Natural killer cell (primary cell): Measurements from ENCODE around the gene TMEM89. TPM values are rescaled to one million over a fixed set of nuclear protein-coding genes. Genes with fewer than 3 reads are reported as not detected.
A peak's percentile ranks its signal among the peaks of the same experiment; 100 is the strongest.

Experiments
- ATAC-seq, 3 donors: fragments of 150-1000 bp in 2 of 3; fragments of 200-7000 bp in 1 of 3; cut with Tn5 transposase; 1 replicate in 1 of 3; 2 replicates in 2 of 3; pipeline ENCODE4 v1.10.0; 2021; ENCODE audit warnings: mild to moderate bottlenecking in 2 of 3, moderate library complexity in 2 of 3
- DNase-seq, 2 donors: peaks; one replicate each; pipeline versions ENCODE4 v3.0.0 to v3.0.0-alpha.2; 2013 to 2021; ENCODE audit warnings: mixed read lengths in 1 of 2
- H3K27ac ChIP-seq: one replicate; pipeline ENCODE4 v1.5.1; 2013; ENCODE audit warnings: mild to moderate bottlenecking, low read length
- H3K27me3 ChIP-seq: one replicate; pipeline ENCODE4 v1.6.1; 2013; ENCODE audit warnings: low read length; ENCODE audit not compliant: control insufficient read depth, insufficient read depth
- H3K36me3 ChIP-seq: one replicate; pipeline ENCODE4 v1.6.1; 2013; ENCODE audit warnings: low read length; ENCODE audit not compliant: control insufficient read depth, insufficient read depth
- H3K4me1 ChIP-seq: one replicate; pipeline ENCODE4 v1.6.1; 2013; ENCODE audit warnings: low read length; ENCODE audit not compliant: control insufficient read depth, insufficient read depth
- H3K4me3 ChIP-seq: one replicate; pipeline ENCODE4 v1.5.1; 2013; ENCODE audit warnings: low read length
- H3K9me3 ChIP-seq: one replicate; pipeline ENCODE4 v1.6.1; 2013; ENCODE audit warnings: low read length; ENCODE audit not compliant: control insufficient read depth, insufficient read depth
- H3K27ac Mint-ChIP-seq, 2 donors: one replicate each; pipeline ENCODE4 v1.8.0; 2022; ENCODE audit warnings: mild to moderate bottlenecking in 2 of 2, mixed read lengths in 2 of 2, moderate library complexity in 1 of 2
- H3K27me3 Mint-ChIP-seq, 2 donors: one replicate each; pipeline ENCODE4 v1.8.0; 2022; ENCODE audit warnings: low read depth in 2 of 2, mixed read lengths in 2 of 2
- H3K36me3 Mint-ChIP-seq: one replicate; pipeline ENCODE4 v1.8.0; 2022; ENCODE audit warnings: mixed read lengths
- H3K4me1 Mint-ChIP-seq, 2 donors: one replicate each; pipeline ENCODE4 v1.8.0; 2022; ENCODE audit warnings: mixed read lengths in 2 of 2
- H3K4me3 Mint-ChIP-seq: one replicate; pipeline ENCODE4 v1.8.0; 2022; ENCODE audit warnings: mild to moderate bottlenecking, moderate library complexity, mixed read lengths
- H3K9me3 Mint-ChIP-seq, 2 donors: one replicate each; pipeline ENCODE4 v1.8.0; 2022; ENCODE audit warnings: mixed read lengths in 2 of 2
- WGBS: methylation state at CpG from one replicate; pipeline ENCODE4 v1.1.7; 2013; ENCODE audit warnings: missing lambda C conversion rate; ENCODE audit not compliant: insufficient coverage; 5-methylcytosine and 5-hydroxymethylcytosine counted together
- intact Hi-C: fragments of 100-400 bp; cut with micrococcal nuclease; formaldehyde crosslinking; loops from one replicate; pipeline ENCODE4 v1.14.2; 2022
- total RNA-seq, 4 donors: library from RNA; stranded (reverse); fragments of 120-200 nt in 1 of 4; gene quantifications; one replicate each; pipeline versions ENCODE4 v1.2.3 to v1.2.4, GENCODE V29; 2013 to 2022
- TF ChIP-seq, protein P1 (sequence below): fragments of 200-600 bp; IDR thresholded peaks from one replicate; pipeline ENCODE4 v1.8.0; 2022; ENCODE audit warnings: antibody characterized with exemption

Gene TMEM89
- total RNA-seq, 3 donors from 2014 or later (not counting 1 experiment from before 2014, with no cell fraction given) = not detected

DNA sequence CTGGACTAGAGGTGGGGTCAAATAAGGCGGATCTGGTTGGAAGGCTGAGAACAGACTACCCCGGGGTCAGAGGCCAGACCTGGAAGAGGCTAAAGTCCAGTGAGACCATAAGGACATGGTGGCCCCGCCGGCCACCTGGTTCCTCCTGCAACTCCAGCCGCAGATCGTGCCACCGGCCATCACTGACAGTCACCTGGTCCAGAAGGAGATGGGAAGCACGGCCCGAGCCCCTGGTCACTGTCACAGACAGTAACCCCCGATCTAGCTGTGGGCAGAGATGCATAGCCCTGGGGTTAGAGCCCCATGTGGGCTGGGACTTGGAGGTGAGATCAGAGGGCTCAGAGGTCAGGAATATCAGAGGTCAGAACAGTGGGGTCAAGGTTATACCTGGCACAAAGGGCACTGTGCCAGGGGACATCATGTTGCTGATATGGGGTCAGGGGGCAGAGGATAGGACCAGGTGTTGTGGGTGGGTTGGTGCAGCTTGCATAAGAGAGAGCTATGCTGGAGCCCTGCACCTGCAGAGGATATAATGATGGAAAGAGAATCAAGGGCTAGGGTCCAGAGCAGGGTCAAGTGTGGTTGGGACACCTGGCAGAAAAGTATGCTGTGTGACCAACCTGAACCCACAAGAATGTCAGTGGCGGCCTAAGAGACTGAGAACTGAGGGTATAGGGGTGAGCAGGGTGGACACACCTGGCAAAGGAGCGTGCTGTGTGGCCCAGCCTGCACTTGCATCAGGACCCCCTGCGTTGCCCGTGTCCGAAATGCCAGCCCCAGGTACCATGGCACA lies 31.6 kb upstream of the TMEM89 start:
- no peak overlapping the region for H3K4me3 ChIP-seq
- no peak overlapping the region for H3K27ac ChIP-seq
- H3K9me3 ChIP-seq = no peaks in the 10 kb centered on the region
- no peaks in the 10 kb centered on the region for H3K36me3 ChIP-seq
- peaks cover 5 to 8% of the 10 kb centered on the region in 2 donors for H3K4me1 Mint-ChIP-seq
- no peak overlapping the region for H3K4me3 Mint-ChIP-seq
- intact Hi-C loops = no loop called here
- TF ChIP-seq, protein P1, sequence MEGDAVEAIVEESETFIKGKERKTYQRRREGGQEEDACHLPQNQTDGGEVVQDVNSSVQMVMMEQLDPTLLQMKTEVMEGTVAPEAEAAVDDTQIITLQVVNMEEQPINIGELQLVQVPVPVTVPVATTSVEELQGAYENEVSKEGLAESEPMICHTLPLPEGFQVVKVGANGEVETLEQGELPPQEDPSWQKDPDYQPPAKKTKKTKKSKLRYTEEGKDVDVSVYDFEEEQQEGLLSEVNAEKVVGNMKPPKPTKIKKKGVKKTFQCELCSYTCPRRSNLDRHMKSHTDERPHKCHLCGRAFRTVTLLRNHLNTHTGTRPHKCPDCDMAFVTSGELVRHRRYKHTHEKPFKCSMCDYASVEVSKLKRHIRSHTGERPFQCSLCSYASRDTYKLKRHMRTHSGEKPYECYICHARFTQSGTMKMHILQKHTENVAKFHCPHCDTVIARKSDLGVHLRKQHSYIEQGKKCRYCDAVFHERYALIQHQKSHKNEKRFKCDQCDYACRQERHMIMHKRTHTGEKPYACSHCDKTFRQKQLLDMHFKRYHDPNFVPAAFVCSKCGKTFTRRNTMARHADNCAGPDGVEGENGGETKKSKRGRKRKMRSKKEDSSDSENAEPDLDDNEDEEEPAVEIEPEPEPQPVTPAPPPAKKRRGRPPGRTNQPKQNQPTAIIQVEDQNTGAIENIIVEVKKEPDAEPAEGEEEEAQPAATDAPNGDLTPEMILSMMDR = no peak
- WGBS = 92% methylated on average over 15 of the region's 15 CpGs
- H3K4me1 ChIP-seq = peaks cover 21% of the 10 kb centered on the region
- ATAC-seq (no peak), DNase-seq (no peak)
- H3K36me3 Mint-ChIP-seq = no peaks in the 10 kb centered on the region
- H3K27ac Mint-ChIP-seq = peak overlapping the region in 1 of 2 donors; percentile 50
- H3K9me3 Mint-ChIP-seq = no peaks in the 10 kb centered on the region
- H3K27me3 ChIP-seq = no peaks in the 10 kb centered on the region
- H3K27me3 Mint-ChIP-seq = peaks cover 0 to 4% of the 10 kb centered on the region in 2 donors

DNA sequence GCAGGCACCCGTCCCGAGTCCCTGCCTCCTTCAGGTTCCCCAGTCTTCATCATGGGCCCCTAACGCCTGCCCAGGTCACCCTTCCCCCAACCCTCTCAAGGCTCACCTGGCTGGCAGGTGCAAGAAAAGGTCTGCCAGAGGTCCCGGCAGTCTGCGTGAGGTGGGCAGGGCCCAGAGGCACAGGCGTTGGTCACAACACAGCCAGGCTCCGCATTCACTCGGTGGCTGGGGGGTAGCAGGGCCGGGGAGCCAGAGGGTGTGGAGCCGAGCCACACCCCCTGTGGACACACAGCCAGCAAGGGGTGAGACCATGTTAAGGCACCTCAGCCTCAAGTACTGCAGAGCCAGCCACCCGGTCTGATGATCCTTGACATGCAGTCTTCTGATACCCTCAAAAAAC lies 30.2 kb upstream of the TMEM89 start:
- no peak overlapping the region for H3K4me3 Mint-ChIP-seq
- no peaks in the 10 kb centered on the region for H3K9me3 Mint-ChIP-seq
- peaks cover 3 to 4% of the 10 kb centered on the region in 2 donors for H3K4me1 Mint-ChIP-seq
- 94% methylated on average over 11 of the region's 11 CpGs for WGBS
- H3K27ac ChIP-seq = no peak overlapping the region
- H3K36me3 Mint-ChIP-seq = no peaks in the 10 kb centered on the region
- DNase-seq (no peak), ATAC-seq (no peak)
- H3K4me3 ChIP-seq = no peak overlapping the region
- H3K27ac Mint-ChIP-seq = no peak overlapping the region
- no peaks in the 10 kb centered on the region for H3K9me3 ChIP-seq
- no peaks in the 10 kb centered on the region for H3K27me3 ChIP-seq
- peaks cover 0 to 4% of the 10 kb centered on the region in 2 donors for H3K27me3 Mint-ChIP-seq
- peaks cover 15% of the 10 kb centered on the region for H3K4me1 ChIP-seq
- H3K36me3 ChIP-seq = no peaks in the 10 kb centered on the region
- TF ChIP-seq, protein P1 = no peak
- intact Hi-C loops = no loop called here

DNA sequence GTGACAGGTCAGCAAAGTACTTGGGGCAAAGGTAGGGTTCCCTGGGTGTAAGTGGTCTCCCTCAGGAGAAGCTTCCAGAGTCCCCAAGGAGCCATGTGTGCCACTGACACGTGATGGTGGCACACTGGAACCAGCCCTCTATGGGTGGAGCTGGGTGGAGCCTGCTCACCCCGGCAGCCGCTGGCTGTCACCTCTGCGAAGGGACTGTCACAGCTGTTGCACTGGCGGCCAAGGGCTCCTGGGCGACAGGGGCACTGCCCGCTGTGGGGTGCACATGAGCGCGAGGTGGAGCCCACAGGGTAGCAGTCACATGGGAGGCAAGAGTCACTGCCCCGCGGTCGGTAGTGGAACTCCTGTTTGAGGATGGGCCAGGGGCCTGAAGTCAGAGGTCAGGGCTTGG lies 29.2 kb upstream of the TMEM89 start:
- H3K27ac Mint-ChIP-seq = no peak overlapping the region
- H3K36me3 ChIP-seq = no peaks in the 10 kb centered on the region
- TF ChIP-seq, protein P1 = no peak
- H3K36me3 Mint-ChIP-seq = no peaks in the 10 kb centered on the region
- H3K27me3 ChIP-seq = no peaks in the 10 kb centered on the region
- ATAC-seq (no peak), DNase-seq (no peak)
- intact Hi-C loops = no loop called here
- H3K27me3 Mint-ChIP-seq = peaks cover 0 to 4% of the 10 kb centered on the region in 2 donors
- no peaks in the 10 kb centered on the region for H3K9me3 ChIP-seq
- peaks cover 8% of the 10 kb centered on the region for H3K4me1 ChIP-seq
- no peak overlapping the region for H3K4me3 Mint-ChIP-seq
- no peaks in the 10 kb centered on the region for H3K9me3 Mint-ChIP-seq
- no peak overlapping the region for H3K27ac ChIP-seq
- no peaks in the 10 kb centered on the region for H3K4me1 Mint-ChIP-seq
- no peak overlapping the region for H3K4me3 ChIP-seq
- 90% methylated on average over 12 of the region's 12 CpGs for WGBS
